OCI-LY1 (cell line): ENCODE data around the gene TANGO6.

Experiments
- H2AFZ ChIP-seq: fragments of 200-600 bp; sonication (generic), shearing (Covaris generic); 2 replicates; pipeline ENCODE4 v1.6.0; 2014; ENCODE audit warnings: antibody characterized with exemption, mild to moderate bottlenecking, low read length
- H3F3A ChIP-seq: fragments of 200-600 bp; sonication (generic), shearing (Covaris generic); 2 replicates; pipeline ENCODE4 v1.6.0; 2014; ENCODE audit warnings: mild to moderate bottlenecking, antibody characterized with exemption, low read length, moderate library complexity; ENCODE audit not compliant: insufficient read depth
- H3K27ac ChIP-seq: fragments of 200-600 bp; sonication (generic); 2 replicates; pipeline ENCODE4 v1.5.1; 2014; ENCODE audit warnings: low read length, mixed run types, mild to moderate bottlenecking, low read depth; ENCODE audit not compliant: poor library complexity, severe bottlenecking
- H3K27me3 ChIP-seq: fragments of 200-600 bp; sonication (generic); 2 replicates; pipeline ENCODE4 v1.6.0; 2014; ENCODE audit warnings: antibody characterized with exemption, mild to moderate bottlenecking, low read length, moderate library complexity; ENCODE audit not compliant: insufficient read depth
- H3K36me3 ChIP-seq: fragments of 200-600 bp; sonication (generic); 2 replicates; pipeline ENCODE4 v1.6.1; 2014; ENCODE audit warnings: mild to moderate bottlenecking, antibody characterized with exemption, low read length, moderate library complexity, mixed read lengths; ENCODE audit not compliant: insufficient read depth
- H3K4me1 ChIP-seq: fragments of 200-600 bp; sonication (generic); 2 replicates; pipeline ENCODE4 v1.5.1; 2014; ENCODE audit warnings: mild to moderate bottlenecking, low read length, moderate library complexity; ENCODE audit not compliant: insufficient read depth, severe bottlenecking
- H3K4me2 ChIP-seq: fragments of 200-600 bp; sonication (generic), shearing (Covaris generic); 2 replicates; pipeline ENCODE4 v1.6.1; 2014; ENCODE audit warnings: low read length
- H3K4me3 ChIP-seq: fragments of 200-600 bp; sonication (generic); 2 replicates; pipeline ENCODE4 v1.5.1; 2014; ENCODE audit warnings: low read length, low read depth, mild to moderate bottlenecking, mixed read lengths; ENCODE audit not compliant: poor library complexity, severe bottlenecking
- H3K79me2 ChIP-seq: fragments of 200-600 bp; shearing (Covaris generic); 2 replicates; pipeline ENCODE4 v1.6.1; 2016; ENCODE audit warnings: mixed run types, low read length, mixed read lengths; ENCODE audit not compliant: insufficient read depth
- H3K9ac ChIP-seq: fragments of 200-600 bp; sonication (generic), shearing (Covaris generic); 2 replicates; pipeline ENCODE4 v1.6.1; 2014; ENCODE audit warnings: mild to moderate bottlenecking, low read length, mixed read lengths
- H3K9me2 ChIP-seq: fragments of 200-600 bp; sonication (generic), shearing (Covaris generic); 2 replicates; pipeline ENCODE4 v1.6.1; 2014; ENCODE audit warnings: low read depth, mild to moderate bottlenecking, low read length, mixed read lengths
- H3K9me3 ChIP-seq: fragments of 200-600 bp; shearing (Covaris generic); 2 replicates; pipeline ENCODE4 v1.6.1; 2014; ENCODE audit warnings: low read length, mixed read lengths
- H4K20me1 ChIP-seq: fragments of 200-600 bp; sonication (generic), shearing (Covaris generic); 2 replicates; pipeline ENCODE4 v1.6.0; 2016; ENCODE audit warnings: mild to moderate bottlenecking, low read length; ENCODE audit not compliant: insufficient read depth
- CTCF ChIP-seq: fragments of 200-600 bp; sonication (generic), shearing (Covaris generic); IDR thresholded peaks from 2 replicates; pipeline ENCODE4 v1.5.1; 2017; ENCODE audit warnings: mild to moderate bottlenecking, antibody characterized with exemption, low read length, moderate library complexity, mixed read lengths
- EZH2 ChIP-seq: fragments of 200-600 bp; sonication (generic), shearing (Covaris generic); IDR thresholded peaks from 2 replicates; pipeline ENCODE4 v1.8.0; 2017; ENCODE audit warnings: borderline replicate concordance, mixed run types, mild to moderate bottlenecking, antibody characterized with exemption, low read length, moderate library complexity, mixed read lengths

Gene TANGO6

DNA sequence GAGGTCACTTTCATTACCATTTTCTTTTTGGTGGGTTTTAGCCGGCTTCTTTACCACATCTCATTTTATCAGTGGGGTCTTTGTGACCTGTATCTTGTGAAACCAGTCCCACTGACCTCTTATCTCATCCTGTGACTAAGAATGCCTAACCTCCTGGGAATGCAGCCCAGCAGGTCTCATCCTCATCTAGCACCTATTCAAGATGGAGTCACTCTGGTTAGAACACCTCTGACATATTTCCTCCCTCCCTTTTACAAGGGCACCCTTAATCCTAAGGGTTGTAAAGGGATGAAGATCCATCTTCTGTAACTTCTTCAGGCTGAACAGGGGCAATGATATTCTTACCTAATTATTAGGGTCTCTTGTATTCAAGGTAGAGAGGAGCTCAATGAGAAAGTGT lies 154.2 kb downstream of the TANGO6 start:
- H3K4me1 ChIP-seq = no peaks in the 10 kb centered on the region
- no peaks in the 10 kb centered on the region for H3K9me3 ChIP-seq
- no peaks in the 10 kb centered on the region for H3K27me3 ChIP-seq
- H3K4me3 ChIP-seq = no peak overlapping the region
- no peaks in the 10 kb centered on the region for H4K20me1 ChIP-seq
- no peaks in the 10 kb centered on the region for H3F3A ChIP-seq
- no peaks in the 10 kb centered on the region for H3K9me2 ChIP-seq
- no peak overlapping the region for H3K9ac ChIP-seq
- TF ChIP-seq CTCF (no peak), EZH2 (no peak)
- H3K36me3 ChIP-seq = no peaks in the 10 kb centered on the region
- no peak overlapping the region for H2AFZ ChIP-seq
- H3K4me2 ChIP-seq = no peak overlapping the region
- no peak overlapping the region for H3K27ac ChIP-seq
- no peaks in the 10 kb centered on the region for H3K79me2 ChIP-seq

GRCh38 chr16:68999114-68999513 lies 155.8 kb downstream of the TANGO6 start:
- H3K27me3 ChIP-seq = no peaks in the 10 kb centered on the region
- H3K36me3 ChIP-seq = no peaks in the 10 kb centered on the region
- no peak overlapping the region for H2AFZ ChIP-seq
- H3K4me2 ChIP-seq = no peak overlapping the region
- TF ChIP-seq CTCF (no peak), EZH2 (no peak)
- H3K9ac ChIP-seq = no peak overlapping the region
- no peaks in the 10 kb centered on the region for H3K79me2 ChIP-seq
- no peaks in the 10 kb centered on the region for H3K4me1 ChIP-seq
- H3K9me3 ChIP-seq = no peaks in the 10 kb centered on the region
- no peak overlapping the region for H3K27ac ChIP-seq
- H3F3A ChIP-seq = no peaks in the 10 kb centered on the region
- no peaks in the 10 kb centered on the region for H3K9me2 ChIP-seq
- no peak overlapping the region for H3K4me3 ChIP-seq
- no peaks in the 10 kb centered on the region for H4K20me1 ChIP-seq

GRCh38 chr16:69003500-69003899 lies 160.2 kb downstream of the TANGO6 start:
- no peaks in the 10 kb centered on the region for H4K20me1 ChIP-seq
- no peaks in the 10 kb centered on the region for H3K36me3 ChIP-seq
- no peaks in the 10 kb centered on the region for H3K9me3 ChIP-seq
- no peak overlapping the region for H3K27ac ChIP-seq
- H3K79me2 ChIP-seq = no peaks in the 10 kb centered on the region
- peaks cover 6% of the 10 kb centered on the region for H3K4me1 ChIP-seq
- no peak overlapping the region for H3K9ac ChIP-seq
- no peak overlapping the region for H2AFZ ChIP-seq
- H3K9me2 ChIP-seq = no peaks in the 10 kb centered on the region
- H3K4me3 ChIP-seq = no peak overlapping the region
- no peak for TF ChIP-seq EZH2
- no peak for TF ChIP-seq CTCF
- H3F3A ChIP-seq = no peaks in the 10 kb centered on the region
- no peak overlapping the region for H3K4me2 ChIP-seq
- no peaks in the 10 kb centered on the region for H3K27me3 ChIP-seq
